Astrocyte of the spinal cord (primary cell): ENCODE data around the gene ERCC6L2.

Experiments used
- DNase-seq: peaks from one replicate; pipeline ENCODE4 v3.0.0; 2011; ENCODE audit warnings: low read depth, low spot score
- H3K4me3 ChIP-seq: 2 replicates; pipeline ENCODE4 v1.5.1; 2011; ENCODE audit warnings: low read depth, mild to moderate bottlenecking, low read length, moderate library complexity
- in situ Hi-C: cut with HindIII; loops from 2 replicates; pipeline ENCODE4 v1.10.0; 2017; ENCODE audit warnings: low sequenced_read_pairs
- TF ChIP-seq, protein P1 (sequence below): IDR thresholded peaks from 2 replicates; pipeline ENCODE4 v1.5.1; 2012; ENCODE audit warnings: low read depth, mild to moderate bottlenecking, low read length, inconsistent platforms

ERCC6L2 gene

DNA sequence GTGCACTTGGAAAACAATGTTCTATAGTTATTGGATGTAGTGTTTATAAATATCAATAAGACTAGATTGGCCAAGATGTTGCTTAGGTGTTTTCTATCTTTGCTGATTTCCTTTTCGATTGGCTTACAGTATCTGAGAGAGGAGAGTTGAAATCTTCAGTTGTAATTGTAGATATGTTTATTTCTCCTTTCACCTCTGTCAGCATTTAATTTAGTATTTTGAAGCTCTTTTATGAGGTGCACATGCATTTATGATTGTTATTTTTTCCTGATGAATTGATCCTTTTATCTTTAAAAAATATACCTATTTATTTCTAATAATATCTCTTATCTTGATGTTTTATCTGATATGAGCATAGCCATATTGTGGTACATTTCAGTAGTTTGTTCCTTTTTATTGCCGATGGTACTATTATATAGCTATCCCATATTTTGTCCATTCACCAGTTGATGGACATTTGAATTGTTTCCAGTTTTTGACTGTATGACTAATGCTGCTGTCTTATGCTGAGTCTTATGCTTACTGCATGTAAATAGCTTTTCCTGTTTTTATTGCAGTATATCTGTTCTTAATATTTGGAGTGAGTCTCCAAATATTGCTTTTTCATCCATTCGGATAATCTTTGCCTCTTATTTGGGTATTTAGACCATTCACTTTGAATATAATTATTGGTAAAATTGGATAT lies 34.7 kb downstream of the ERCC6L2 start:
- no peak for DNase-seq
- TF ChIP-seq, protein P1, sequence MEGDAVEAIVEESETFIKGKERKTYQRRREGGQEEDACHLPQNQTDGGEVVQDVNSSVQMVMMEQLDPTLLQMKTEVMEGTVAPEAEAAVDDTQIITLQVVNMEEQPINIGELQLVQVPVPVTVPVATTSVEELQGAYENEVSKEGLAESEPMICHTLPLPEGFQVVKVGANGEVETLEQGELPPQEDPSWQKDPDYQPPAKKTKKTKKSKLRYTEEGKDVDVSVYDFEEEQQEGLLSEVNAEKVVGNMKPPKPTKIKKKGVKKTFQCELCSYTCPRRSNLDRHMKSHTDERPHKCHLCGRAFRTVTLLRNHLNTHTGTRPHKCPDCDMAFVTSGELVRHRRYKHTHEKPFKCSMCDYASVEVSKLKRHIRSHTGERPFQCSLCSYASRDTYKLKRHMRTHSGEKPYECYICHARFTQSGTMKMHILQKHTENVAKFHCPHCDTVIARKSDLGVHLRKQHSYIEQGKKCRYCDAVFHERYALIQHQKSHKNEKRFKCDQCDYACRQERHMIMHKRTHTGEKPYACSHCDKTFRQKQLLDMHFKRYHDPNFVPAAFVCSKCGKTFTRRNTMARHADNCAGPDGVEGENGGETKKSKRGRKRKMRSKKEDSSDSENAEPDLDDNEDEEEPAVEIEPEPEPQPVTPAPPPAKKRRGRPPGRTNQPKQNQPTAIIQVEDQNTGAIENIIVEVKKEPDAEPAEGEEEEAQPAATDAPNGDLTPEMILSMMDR: no peak
- in situ Hi-C loops: no loop called here
- H3K4me3 ChIP-seq: no peak overlapping the region

DNA sequence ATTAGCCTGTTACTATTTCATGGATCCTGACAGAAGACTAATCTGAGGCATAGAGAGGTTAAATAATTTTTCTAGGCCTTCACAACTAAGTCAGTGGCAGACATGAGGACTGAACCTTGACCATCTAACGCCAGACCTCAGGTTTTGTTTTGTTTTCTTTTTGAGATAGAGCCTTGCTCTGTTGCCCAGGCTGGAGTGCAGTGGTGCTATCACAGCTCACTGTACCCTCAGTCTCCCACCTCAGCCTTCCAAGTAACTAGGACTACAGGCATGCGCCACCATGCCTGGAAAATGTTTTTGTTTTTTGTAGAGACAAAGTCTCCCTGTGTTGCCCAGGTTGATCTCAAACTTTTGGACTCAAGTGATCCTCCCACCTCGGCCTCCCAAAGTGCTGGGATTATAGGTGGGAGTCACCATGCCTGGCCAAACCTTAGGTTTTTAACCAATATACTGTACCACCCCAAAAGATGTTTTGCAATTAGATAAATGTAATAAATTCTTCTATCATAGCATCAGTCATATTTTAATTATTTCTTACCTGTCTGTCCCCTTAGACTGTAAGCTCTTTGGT lies 35.4 kb downstream of the ERCC6L2 start:
- no peak overlapping the region for H3K4me3 ChIP-seq
- no peak for DNase-seq
- in situ Hi-C loops: no loop called here
- TF ChIP-seq, protein P1: no peak

DNA sequence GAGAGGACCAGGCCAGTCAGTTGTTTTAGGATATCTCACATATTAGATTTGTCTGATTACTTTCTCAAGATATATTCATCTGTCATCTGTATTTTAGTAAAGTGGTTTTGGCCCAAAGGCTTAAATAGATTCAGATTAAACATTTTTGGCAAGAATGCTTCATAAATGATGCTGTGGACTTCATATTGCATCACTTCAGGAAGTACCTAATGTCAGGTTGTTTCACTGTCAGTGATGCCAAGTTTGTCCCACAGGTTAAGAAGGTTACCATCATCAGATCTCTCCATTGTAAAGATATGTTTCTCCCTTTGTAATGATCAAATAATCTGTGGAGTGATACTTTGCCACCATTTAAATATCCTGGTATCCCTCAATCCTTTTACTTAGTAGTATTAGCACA lies 37.3 kb downstream of the ERCC6L2 start:
- TF ChIP-seq, protein P1: no peak
- H3K4me3 ChIP-seq: no peak overlapping the region
- in situ Hi-C loops: no loop called here
- DNase-seq: no peak

- TF ChIP-seq, protein P1: no peak
- no peak for DNase-seq
- in situ Hi-C loops: no loop called here
- no peak overlapping the region for H3K4me3 ChIP-seq
Measured at GRCh38 chr9:95920017-95920416, 44.5 kb downstream of the ERCC6L2 start.

DNA sequence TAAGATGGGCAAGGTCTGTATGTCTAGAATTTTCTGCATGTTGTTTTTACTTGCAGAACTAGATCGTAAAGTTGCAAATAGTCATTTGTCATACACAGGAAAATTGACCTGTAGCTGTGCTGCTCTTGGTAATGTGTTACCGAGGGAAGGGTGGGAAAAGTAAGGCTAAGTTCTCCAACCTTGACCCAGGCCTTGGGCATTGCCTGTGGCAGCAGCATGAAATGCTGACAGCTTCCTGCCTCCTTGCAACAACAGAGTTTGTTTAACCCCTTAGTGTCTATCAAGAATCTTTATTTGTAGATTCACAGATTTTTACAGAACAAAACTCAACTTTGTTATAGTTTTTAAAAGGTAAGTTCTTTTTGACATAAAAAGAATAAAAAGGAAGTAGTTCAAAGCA lies 48.3 kb downstream of the ERCC6L2 start:
- DNase-seq: no peak
- H3K4me3 ChIP-seq: no peak overlapping the region
- TF ChIP-seq, protein P1: no peak
- in situ Hi-C loops: no loop called here

DNA sequence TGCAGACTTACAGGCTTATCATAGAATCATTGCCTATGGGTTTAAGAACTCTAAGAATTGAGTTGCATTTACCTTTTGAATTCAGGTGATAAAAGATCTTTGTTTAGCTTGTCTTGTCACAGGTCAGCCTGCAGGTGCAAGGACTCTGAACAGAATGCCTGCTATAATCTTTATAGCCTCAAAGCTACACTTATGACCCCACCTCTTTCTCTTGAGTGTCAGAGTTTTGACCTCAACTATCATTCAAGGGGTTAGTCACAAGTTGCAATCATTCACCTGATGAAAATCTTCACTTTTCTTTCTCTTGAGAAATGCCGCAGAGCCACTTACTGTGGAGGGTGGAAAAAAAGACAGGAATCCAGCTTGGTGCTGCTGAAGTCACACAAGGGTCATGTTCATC lies 49.5 kb downstream of the ERCC6L2 start:
- TF ChIP-seq, protein P1: no peak
- DNase-seq: no peak
- in situ Hi-C loops: no loop called here
- H3K4me3 ChIP-seq: no peak overlapping the region
